C4-2B (cell line): ENCODE results near the gene GALR3.

ENCODE experiments used
- H3K27ac ChIP-seq: fragments of 450-650 bp; 2 replicates; pipeline ENCODE4 v1.5.1; 2017
- CTCF ChIP-seq: fragments of 450-650 bp; conservative IDR thresholded peaks from 2 replicates; pipeline ENCODE4 v1.5.1; 2017; ENCODE audit warnings: mild to moderate bottlenecking
- ZFX ChIP-seq: fragments of 450-650 bp; IDR thresholded peaks from 2 replicates; pipeline ENCODE4 v1.6.1; 2017

GALR3 gene

GRCh38 chr22:37823134-37823985 lies at the start of gene GALR3:
TSS of gene GALR3 (plus strand) at chr22:37823382. CDS start at chr22:37823407, 25 bp downstream.
- H3K27ac ChIP-seq: no peak within 1 kb of the TSS
- TF ChIP-seq ZFX (no peak), CTCF (no peak)

- peak overlapping the region; percentile 92; the same call in 1 of the 2 replicates for H3K27ac ChIP-seq
- TF ChIP-seq CTCF: no peak
- TF ChIP-seq ZFX: no peak
Observed at GRCh38 chr22:37774728-37775127, 48.5 kb upstream of the GALR3 start.

DNA sequence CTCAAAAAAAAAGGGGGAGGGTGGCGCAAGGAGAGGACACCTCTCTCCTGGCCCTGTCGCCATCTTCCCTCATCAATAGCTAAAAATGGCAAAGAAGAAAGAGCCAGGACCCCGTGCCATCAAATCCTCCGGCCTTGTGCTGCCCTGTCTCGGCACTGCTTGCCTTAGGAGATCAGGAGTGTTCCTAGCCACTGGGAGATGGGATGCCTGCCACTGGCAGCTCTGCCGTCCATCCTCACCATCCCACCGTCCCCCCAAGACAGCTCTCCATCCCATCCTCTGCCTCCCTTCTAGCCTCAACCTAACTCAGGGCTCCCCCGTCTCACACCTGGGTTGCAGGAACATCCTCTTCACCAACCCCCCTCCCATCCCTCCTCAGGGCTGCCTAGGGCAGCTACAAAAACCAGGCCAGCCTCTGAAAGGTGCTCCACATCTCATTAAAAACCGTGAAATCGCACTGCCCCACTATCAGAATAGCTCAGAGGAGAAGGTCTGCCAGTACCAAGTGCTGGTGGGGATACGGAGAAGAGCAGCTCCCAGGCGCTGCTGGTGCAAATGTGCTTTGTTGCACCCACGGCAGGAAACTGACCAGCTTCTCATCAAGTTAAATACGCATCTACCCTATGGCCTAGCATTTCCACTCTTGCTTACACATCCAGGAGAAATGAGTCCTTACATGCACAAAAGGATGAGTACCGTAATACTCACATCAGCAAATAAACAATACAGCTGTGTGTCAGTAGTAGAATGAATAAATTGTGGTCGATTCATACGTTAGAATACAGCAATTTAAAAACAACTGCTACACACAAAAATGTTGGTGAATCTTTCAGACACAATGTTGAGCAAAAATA lies 47.2 kb upstream of the GALR3 start:
- H3K27ac ChIP-seq: peak overlapping the region; percentile 92
- TF ChIP-seq CTCF: no peak

GRCh38 chr22:37776639-37777005 lies 46.6 kb upstream of the GALR3 start:
- H3K27ac ChIP-seq: peak overlapping the region; percentile 92
- TF ChIP-seq CTCF (no peak), ZFX (no peak)

DNA sequence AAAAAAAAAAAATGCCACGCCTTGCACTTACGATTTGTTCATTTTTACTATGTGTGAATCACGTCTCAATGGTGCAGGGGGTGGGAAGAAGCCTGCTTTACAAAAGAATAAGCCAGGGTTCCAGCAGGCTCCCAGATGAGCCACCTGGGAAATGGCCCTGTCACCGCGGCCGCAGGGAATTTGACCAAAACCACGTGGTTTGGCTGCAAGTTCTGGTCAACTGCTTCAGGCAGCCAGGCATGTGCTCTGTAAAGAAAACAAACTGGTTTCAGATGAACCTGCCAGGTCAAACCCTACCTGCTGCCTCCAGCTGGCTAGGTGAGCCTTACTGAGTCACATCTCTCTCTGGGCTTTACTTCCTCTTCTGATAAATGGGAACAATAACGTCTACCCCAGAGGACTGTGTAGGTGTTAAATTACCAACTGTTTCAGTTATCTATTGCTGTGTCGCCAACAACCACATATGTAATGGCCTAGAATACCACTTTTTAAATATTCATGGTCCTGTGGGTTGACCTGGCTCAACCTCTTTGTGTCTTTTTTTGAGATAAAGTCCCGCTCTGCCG lies 46.0 kb upstream of the GALR3 start:
- peak overlapping the region; percentile 92 for H3K27ac ChIP-seq
- TF ChIP-seq CTCF: no peak
- no peak for TF ChIP-seq ZFX

DNA sequence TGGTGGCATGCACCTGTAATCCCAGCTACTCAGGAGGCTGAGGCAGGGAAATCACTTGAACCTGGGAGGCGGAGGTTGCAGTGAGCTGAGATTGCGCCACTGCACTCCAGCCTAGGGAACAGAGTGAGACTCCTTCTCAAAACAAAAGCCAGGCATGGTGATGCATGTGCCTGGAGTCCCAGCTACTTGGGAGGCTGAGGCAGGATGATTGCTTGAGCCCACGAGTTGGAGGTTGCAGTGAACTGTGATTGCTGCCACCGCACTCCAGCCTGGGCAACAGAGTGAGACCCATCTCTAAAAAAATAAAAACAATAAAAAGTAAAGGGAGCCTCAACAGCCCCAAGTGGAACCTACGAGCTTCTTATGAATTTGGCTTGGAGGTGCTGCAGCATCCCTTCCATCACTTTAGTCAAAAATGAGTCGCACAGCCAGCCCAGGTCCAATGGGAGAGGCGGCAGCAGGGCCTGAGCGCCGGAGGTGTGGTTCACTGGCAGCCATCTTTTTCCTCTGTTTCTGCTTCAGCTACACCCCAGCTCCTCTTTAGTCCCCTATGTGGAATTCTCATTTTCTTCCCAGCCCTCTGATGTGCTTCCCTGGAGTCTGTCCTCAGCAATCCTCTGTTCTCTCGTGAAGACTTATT lies 44.7 kb upstream of the GALR3 start:
- H3K27ac ChIP-seq: peak overlapping the region; percentile 92
- TF ChIP-seq CTCF (no peak), ZFX (no peak)
